T47D (cell line): ENCODE measurements around the gene MYO3B.
"Not testable (repeated sequence)": the region's sequence is repeated elsewhere in the genome, so short reads cannot be mapped to it uniquely, and the experiment has no call there.

Experiments used
- DNase-seq, 2 experiments: peaks; one replicate each; pipeline versions ENCODE4 v3.0.0 to v3.0.0-alpha.2; 2011 to 2012; ENCODE audit warnings: low read depth in 1 of 2, low spot score in 1 of 2
- JUND ChIP-seq: IDR thresholded peaks from 2 replicates; pipeline ENCODE4 v1.6.1; 2012; ENCODE audit warnings: low read depth
- in situ Hi-C: cut with HindIII; loops from 2 replicates; pipeline ENCODE4 v1.10.0; 2016; ENCODE audit warnings: low sequenced_read_pairs, low pct_unique_long_range_greater_than_20kb

The MYO3B gene

DNA sequence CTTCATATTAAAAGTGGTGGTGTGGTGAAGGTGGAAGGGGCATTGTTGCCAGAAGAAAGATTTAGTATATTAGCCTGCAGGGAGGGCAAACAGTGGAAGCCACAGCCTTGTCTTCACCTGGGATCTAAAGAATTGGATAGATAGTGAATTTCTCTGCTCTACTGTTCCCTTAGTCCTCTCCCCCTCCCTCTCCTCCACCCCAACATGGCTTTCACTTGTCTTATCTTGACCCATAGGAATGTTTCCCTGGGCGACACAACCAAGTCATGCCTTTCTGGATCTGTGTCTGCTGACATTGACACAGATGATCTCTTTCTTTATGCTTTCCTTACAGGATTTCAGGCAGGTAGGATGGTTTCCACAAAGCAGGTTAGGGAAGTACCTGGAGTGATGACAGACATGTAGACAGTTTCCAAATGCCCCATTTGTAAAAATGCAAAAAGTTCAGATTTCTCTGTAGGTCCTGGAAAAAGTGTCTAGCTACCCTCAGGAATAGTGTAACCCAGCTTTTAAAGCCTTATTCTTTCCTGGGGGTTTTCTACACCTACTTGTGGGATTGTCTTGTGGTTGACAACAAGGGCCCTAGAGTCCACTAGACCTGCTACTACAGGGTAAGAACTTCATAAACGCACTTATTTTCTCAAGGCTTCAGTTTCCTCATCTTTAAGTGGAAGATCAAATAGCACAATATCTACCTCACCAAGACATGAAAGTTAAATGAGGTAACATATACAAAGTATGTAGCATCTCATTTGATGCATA lies 353.0 kb downstream of the MYO3B start:
- DNase-seq = no peak
- no peak for TF ChIP-seq JUND
- in situ Hi-C loops = no loop called here

DNA sequence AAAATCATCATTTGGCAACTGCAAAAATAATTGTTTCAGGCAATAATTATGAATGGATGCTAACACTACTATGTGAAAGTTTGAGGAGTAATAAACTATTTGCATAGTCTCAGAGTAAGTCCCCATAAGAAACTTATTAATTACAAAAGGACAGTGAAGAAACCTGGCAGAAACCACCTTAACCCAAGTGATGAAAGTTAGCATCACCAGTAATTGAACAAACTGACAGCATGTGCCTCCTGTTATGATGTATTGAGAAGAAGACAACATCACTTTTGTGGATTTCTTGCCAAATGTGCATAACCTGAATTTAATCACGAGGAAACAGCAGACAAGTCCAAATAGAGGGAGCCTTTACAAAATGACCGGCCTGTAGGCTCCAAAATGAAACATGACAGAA lies 353.9 kb downstream of the MYO3B start:
- no peak for DNase-seq
- in situ Hi-C loops = no loop called here
- no peak for TF ChIP-seq JUND

DNA sequence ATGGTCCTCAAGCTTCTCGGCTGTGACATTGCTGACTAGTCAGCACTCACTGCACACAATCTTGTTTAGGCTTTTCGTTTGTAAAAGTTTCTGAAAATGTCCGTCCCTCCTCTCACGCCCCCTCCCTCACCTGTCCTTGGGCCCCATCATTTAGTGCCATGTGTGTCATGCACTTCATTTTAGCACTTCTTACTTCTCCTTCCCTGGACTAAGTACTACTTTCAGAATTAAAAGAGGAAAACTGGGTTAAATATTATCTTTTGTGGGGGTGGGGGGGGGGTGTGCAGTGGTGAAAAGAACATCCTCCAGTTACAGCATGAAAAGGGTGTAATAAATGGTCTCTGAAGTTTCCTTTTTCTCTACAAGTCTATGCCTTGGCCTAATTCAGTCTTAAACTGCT lies 355.2 kb downstream of the MYO3B start:
- in situ Hi-C loops = no loop called here
- TF ChIP-seq JUND = no peak

DNA sequence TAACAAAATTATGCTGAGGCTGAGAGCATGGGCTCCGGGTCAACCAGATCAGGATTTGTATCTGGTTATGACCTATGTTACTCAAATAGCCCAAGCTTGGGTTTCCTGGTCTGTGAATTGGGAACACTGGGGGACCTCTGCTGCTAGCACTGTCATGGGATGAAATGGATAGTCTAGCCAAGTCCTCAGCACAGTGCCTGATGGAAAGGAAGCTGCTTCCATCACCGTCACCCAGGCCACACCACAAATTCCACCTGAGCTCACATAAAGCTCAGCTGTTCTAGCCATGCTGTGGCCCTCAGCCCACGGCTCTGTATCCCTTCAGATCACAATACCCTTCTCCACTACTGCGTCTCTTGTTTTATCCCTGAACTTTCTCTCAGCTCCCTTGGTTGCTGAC lies 357.6 kb downstream of the MYO3B start:
- in situ Hi-C loops = no loop called here
- no peak for DNase-seq
- TF ChIP-seq JUND = no peak

More for the DNA sequence above, 355.2 kb downstream of the MYO3B start:
- no peak for DNase-seq

DNA sequence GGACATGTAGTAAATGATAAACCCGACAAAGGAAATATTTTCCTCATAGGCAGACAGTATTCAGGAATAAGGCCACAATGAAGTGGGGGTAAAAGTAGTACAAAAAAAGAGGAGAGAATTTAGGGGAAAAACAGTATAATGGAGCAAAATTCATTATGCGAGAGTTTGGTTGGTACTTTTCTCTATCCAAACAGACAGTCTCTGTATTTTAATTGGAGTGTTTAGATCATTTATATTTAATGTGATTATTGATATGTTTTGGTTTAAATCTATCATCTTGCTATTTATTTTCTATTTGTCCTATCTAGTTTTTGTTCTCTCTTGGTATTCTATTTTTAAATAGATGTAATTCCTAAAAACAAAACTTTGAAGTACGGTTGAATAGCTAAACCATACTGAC lies 366.9 kb downstream of the MYO3B start:
- in situ Hi-C loops = no loop called here
- TF ChIP-seq JUND = no peak
- DNase-seq = no peak

DNA sequence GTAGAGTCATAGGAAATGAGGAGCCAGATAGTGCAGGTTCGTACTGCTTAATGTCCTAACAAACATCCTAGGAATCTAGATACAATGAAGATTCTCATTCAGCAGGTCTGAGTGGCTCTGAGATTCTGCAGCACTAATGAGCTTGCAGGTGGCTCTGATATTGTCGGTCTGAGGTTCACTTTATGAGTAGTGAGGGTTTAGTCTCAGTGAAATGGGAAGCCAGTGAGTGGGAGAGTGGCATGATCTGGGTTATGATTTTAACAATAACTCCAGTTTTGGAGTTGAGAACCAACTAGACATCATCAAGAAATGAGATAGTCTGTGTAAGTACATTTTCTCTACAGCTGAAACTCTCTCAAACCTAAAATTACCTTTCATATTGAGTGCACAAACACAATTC lies 370.4 kb downstream of the MYO3B start:
- no peak for TF ChIP-seq JUND
- DNase-seq = no peak
- in situ Hi-C loops = no loop called here

DNA sequence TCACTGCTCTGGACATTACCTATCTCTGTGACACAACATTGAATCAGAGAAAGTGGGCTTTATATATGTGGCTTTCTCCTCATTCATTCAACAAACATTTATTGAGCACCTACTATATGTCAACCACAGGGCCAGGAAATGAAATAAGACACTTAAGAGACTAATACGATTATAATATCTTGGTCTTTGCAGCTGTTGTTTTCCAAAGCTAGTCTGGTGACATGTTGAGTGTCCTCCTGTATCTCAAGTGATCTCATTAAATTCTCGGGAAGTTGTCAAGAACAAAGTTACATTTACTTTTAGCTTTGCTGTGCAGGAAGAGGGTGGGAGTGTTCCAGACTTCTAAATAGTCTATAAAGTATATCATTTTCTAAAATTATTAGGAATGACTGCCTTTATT lies 372.6 kb downstream of the MYO3B start:
- TF ChIP-seq JUND = no peak
- in situ Hi-C loops = no loop called here
- no peak for DNase-seq

DNA sequence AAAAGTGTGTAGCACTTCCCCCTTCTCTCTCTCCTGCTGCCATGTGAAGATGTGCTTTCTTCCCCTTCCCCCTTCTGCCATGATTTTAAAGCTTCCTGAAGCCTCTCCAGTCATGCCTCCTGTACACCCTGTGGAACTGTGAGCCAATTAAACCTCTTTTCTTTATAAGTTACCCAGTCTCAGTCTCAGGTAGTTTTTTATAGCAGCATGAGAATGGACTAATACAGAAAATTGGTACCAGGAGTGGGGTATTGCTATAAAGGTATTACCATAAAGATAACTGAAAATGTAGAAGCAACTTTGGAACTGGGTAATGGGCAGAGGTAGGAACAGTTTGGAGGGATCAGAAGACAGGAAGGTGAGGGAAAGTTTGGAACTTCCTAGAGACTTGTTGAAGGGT lies 374.0 kb downstream of the MYO3B start:
- in situ Hi-C loops, DNase-seq: not testable (repeated sequence)

DNA sequence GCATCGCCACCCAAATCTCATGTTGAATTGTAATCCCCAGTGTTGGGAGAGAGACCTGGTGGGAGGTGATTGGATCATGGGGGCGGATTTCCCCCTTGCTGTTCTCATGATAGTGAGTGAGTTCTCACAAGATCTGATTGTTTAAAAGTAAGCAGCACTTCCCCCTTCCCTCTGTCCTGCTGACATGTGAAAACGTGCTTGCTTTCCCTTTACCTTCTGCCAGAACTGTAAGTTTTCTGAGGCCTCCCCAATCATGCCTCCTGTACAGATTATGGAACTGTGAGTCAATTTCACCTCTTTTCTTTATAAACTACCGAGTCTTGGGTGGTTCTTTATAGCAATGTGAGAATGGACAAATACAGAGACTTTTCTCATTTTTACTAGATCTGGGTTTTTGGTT lies 375.8 kb downstream of the MYO3B start:
- TF ChIP-seq JUND = no peak
- in situ Hi-C loops = no loop called here
- no peak for DNase-seq

DNA sequence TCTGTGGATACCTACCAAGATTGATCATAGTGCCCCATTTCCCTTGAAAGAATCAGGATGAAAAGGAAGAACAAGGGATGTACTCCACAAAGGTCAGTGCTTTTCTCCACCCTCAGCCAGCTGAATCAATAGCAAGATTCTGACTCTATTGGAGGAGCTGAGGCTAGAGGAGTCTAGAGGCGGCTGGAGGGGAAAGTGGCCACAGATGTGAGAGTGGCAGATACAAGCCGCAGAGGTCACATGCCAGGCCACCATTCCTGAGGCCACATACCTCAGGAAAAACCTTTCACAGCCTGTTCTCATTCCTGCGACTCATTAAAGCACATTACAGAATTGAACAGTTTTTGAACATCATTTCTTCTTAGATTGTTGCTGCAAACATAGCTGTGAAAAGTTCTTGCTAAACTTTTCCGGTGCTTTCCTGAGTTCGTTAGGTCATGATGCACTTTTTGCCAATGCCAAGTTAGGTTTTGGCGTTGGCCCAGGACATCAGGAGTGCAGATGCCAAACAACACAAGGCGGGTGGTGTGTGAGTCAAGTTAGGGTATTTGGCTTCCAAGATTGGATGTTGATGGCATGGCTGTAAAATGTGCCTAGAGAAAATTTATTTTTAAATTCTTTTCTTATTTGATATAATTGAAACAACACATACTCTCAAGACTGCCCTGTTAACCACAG lies 376.5 kb downstream of the MYO3B start:
- in situ Hi-C loops = no loop called here
- TF ChIP-seq JUND = no peak
- no peak for DNase-seq

DNA sequence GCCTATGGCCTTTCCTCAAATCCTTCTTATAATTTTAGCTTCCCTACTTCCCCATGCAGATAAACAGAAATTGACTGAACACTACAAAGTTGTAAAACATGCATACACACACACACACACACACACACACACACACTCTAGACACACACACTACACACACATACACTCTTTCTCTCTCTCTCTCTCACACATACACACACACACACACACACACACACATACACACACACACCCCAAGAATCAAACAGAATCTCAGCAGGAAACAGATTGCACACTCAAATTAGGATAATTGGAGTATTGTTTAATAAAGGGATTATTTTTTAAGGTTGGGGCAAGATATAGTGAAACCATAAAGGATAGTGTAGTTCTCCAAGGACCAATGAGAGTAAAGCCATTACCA lies 385.0 kb downstream of the MYO3B start:
- no peak for DNase-seq
- TF ChIP-seq JUND = no peak
- in situ Hi-C loops = no loop called here

DNA sequence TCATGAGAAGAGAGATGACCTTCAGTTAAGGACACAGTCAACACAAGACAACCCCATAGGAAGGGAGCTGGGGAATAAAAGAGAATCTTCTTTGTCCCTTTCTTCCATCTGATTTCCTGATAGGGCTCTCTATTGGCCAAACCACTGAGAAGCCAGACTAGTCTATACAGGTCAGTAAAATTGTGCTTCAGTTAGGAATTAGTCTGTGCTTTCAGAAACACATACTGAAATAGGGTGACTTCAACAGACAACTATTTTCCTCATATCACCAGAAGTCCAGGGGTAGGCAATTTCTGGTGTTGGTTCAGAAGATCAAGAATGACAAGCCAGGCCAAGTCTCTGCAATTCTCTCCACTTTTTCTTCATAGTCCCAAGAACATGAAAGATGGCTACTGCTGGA lies 385.5 kb downstream of the MYO3B start:
- no peak for DNase-seq
- in situ Hi-C loops = no loop called here
- no peak for TF ChIP-seq JUND

DNA sequence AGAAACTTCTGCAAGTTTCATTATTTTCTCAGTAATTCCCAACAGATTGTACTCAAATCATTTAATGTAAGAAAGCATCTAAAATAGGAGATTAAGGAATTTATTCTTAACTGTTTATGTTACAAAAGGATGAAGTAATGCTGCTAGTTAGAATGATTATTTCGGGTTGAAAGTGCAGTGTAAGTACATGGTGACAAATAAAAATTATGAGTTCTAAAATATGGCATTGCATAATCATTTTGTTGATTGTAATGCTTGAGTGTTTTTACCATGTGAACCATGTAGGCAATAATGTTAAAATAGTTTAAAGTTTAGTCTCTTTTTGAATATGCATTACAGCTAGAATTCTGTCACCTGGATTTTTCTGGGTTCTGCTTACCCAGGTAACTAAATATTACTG lies 388.2 kb downstream of the MYO3B start:
- no peak for TF ChIP-seq JUND
- DNase-seq = no peak
- in situ Hi-C loops = no loop called here

DNA sequence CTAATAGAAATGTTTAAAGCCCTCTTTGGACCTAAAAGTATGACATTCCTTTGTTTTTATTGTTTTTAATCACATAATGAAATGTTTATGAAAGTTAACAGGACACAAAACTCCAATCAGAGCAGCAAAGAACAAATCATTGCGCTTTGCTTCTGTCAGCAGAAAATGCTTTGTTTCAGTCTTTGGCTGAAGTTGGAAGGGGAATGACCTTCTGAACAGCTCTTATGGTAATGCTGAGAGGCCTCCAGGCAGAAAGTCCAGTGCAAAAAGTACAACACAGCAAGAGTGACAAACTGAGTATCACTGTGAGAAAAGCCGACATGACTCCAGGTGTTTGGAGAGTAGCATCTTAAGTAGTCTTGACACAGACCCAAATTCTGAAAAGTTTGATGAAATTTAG lies 389.5 kb downstream of the MYO3B start:
- no peak for TF ChIP-seq JUND
- in situ Hi-C loops = no loop called here
- DNase-seq = no peak
